Measurements from ENCODE around the gene APLP2. TPM values are rescaled to one million over a fixed set of nuclear protein-coding genes. Genes with fewer than 3 reads are reported as not detected.

The APLP2 gene
- total and polyA plus RNA-seq, 2 experiments from 2014 or later, result 481 to 485 TPM

DNA sequence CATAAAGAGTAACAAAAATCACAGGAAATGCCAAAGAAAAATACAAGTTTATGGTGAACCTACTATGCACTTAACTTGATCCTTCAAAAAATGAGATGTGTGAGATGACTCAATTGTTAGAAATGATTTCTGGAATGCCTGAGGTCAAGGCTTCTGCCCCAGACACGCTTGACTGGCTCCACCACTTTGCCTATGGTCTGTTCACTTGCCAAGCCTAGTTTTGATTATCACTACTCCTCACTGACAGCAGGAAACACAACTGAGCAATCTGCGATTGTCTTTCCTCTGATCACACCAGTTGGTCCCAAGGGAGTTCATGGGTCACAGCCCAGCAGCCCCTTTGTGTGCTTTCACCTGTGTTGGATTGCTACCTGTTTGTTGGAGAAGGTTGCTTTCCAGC, 46.5 kb upstream of the APLP2 start:
- H3K79me2 ChIP-seq, result no peaks in the 10 kb centered on the region
- H3K27ac ChIP-seq, result no peak overlapping the region
- H4K20me1 ChIP-seq (ENCODE audit: insufficient read depth, poor library complexity, severe bottlenecking), result no peaks in the 10 kb centered on the region
- no peak overlapping the region for H3K4me3 ChIP-seq
- H3K9me3 ChIP-seq (ENCODE audit: low read depth), result no peaks in the 10 kb centered on the region
- 63% methylated on average over 2 of the region's 2 CpGs for WGBS (ENCODE audit: low lambda C conversion rate, missing lambda C conversion rate)
- no peak for DNase-seq (ENCODE audit: low spot score)
- H3K36me3 ChIP-seq (replicated peaks; ENCODE audit: insufficient read depth, low read depth), result no peaks in the 10 kb centered on the region
- no peaks in the 10 kb centered on the region for H3K27me3 ChIP-seq
- no peaks in the 10 kb centered on the region for H3K9me2 ChIP-seq (replicated peaks; ENCODE audit: insufficient read depth)
- H2AFZ ChIP-seq, result no peak overlapping the region
- TF ChIP-seq EZH2phosphoT487 (IDR thresholded peaks at IDR 0.05; ENCODE audit: low read depth, severe bottlenecking, unreplicated experiment), result no peak
- TF ChIP-seq EZH2 (IDR thresholded peaks at IDR 0.05; ENCODE audit: borderline replicate concordance), result no peak
- TF ChIP-seq, protein P1, sequence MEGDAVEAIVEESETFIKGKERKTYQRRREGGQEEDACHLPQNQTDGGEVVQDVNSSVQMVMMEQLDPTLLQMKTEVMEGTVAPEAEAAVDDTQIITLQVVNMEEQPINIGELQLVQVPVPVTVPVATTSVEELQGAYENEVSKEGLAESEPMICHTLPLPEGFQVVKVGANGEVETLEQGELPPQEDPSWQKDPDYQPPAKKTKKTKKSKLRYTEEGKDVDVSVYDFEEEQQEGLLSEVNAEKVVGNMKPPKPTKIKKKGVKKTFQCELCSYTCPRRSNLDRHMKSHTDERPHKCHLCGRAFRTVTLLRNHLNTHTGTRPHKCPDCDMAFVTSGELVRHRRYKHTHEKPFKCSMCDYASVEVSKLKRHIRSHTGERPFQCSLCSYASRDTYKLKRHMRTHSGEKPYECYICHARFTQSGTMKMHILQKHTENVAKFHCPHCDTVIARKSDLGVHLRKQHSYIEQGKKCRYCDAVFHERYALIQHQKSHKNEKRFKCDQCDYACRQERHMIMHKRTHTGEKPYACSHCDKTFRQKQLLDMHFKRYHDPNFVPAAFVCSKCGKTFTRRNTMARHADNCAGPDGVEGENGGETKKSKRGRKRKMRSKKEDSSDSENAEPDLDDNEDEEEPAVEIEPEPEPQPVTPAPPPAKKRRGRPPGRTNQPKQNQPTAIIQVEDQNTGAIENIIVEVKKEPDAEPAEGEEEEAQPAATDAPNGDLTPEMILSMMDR (IDR thresholded peaks at IDR 0.05; ENCODE audit: poor library complexity), result no peak
- H3K4me1 ChIP-seq (ENCODE audit: insufficient read depth), result no peaks in the 10 kb centered on the region
- no peak overlapping the region for H3K4me2 ChIP-seq

DNA sequence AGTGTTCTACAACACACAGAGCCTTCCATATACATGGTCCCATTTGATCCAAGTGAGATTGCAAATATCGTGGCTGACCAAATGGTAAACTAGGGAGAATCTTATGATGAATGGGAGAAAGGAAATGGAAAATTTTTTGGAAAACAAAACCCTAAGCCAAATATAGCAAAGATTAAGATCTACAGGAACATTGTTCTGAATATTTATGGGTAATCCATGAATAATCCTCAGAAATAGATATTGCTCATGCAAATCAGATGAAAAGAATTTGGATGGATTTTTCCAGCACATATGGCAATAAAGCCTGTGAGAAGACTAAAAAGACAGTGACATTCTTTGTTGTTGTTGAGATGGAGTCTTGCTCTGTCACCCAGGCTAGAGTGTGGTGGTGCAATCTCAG, 45.3 kb upstream of the APLP2 start:
- DNase-seq (ENCODE audit: low spot score), result no peak
- TF ChIP-seq EZH2 (IDR thresholded peaks at IDR 0.05; ENCODE audit: borderline replicate concordance), result no peak
- peaks cover 5% of the 10 kb centered on the region for H3K4me1 ChIP-seq (ENCODE audit: insufficient read depth)
- no peak overlapping the region for H3K4me2 ChIP-seq
- no peaks in the 10 kb centered on the region for H3K27me3 ChIP-seq
- no peak overlapping the region for H2AFZ ChIP-seq
- 90% methylated on average over 1 of the region's 1 CpG for WGBS (ENCODE audit: low lambda C conversion rate, missing lambda C conversion rate)
- H3K4me3 ChIP-seq, result no peak overlapping the region
- no peaks in the 10 kb centered on the region for H3K36me3 ChIP-seq (replicated peaks; ENCODE audit: insufficient read depth, low read depth)
- H3K9me2 ChIP-seq (replicated peaks; ENCODE audit: insufficient read depth), result no peaks in the 10 kb centered on the region
- no peaks in the 10 kb centered on the region for H3K79me2 ChIP-seq
- H3K27ac ChIP-seq, result no peak overlapping the region
- H3K9me3 ChIP-seq (ENCODE audit: low read depth), result no peaks in the 10 kb centered on the region
- no peaks in the 10 kb centered on the region for H4K20me1 ChIP-seq (ENCODE audit: insufficient read depth, poor library complexity, severe bottlenecking)

DNA sequence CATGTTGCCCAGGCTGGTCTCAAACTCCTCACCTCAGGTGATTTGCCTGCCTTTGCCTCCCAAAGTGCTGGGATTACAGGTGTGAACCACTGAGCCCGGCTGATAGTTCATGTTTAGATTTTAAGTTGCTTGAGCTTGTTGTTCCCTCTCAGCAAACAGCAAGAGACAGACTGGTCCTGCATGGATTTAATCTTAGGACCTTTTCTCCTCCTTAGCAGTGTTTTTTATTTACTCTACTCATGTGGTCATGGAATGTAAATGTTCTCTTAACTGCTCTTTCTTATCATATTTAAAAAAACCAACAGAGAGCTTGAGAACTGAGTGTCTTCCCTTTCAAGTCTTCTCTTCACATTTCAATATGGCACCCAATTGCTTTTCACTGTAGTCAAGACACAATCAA, 44.3 kb upstream of the APLP2 start:
- H3K9me3 ChIP-seq (ENCODE audit: low read depth), result no peaks in the 10 kb centered on the region
- H3K4me1 ChIP-seq (ENCODE audit: insufficient read depth), result peaks cover 5% of the 10 kb centered on the region
- H3K4me3 ChIP-seq, result no peak overlapping the region
- DNase-seq (ENCODE audit: low spot score), result no peak
- no peaks in the 10 kb centered on the region for H3K79me2 ChIP-seq
- TF ChIP-seq, protein P1 (IDR thresholded peaks at IDR 0.05; ENCODE audit: poor library complexity), result no peak
- no peak for TF ChIP-seq EZH2 (IDR thresholded peaks at IDR 0.05; ENCODE audit: borderline replicate concordance)
- no peak for TF ChIP-seq EZH2phosphoT487 (IDR thresholded peaks at IDR 0.05; ENCODE audit: low read depth, severe bottlenecking, unreplicated experiment)
- no peak overlapping the region for H2AFZ ChIP-seq
- no peak overlapping the region for H3K4me2 ChIP-seq
- no peaks in the 10 kb centered on the region for H4K20me1 ChIP-seq (ENCODE audit: insufficient read depth, poor library complexity, severe bottlenecking)
- H3K9me2 ChIP-seq (replicated peaks; ENCODE audit: insufficient read depth), result no peaks in the 10 kb centered on the region
- H3K27me3 ChIP-seq, result no peaks in the 10 kb centered on the region
- H3K36me3 ChIP-seq (replicated peaks; ENCODE audit: insufficient read depth, low read depth), result no peaks in the 10 kb centered on the region
- 53% methylated on average over 1 of the region's 1 CpG for WGBS (ENCODE audit: low lambda C conversion rate, missing lambda C conversion rate)
- no peak overlapping the region for H3K27ac ChIP-seq

GRCh38 chr11:130029137-130029536, 40.6 kb upstream of the APLP2 start:
- 65% methylated on average over 3 of the region's 3 CpGs for WGBS (ENCODE audit: low lambda C conversion rate, missing lambda C conversion rate)
- Histone ChIP-seq H3K79me2 (no peaks in the 10 kb centered on the region), H3K4me2 (peak overlapping the region; percentile 4), H3K9me2 (replicated peaks; ENCODE audit: insufficient read depth) (no peaks in the 10 kb centered on the region), H3K4me1 (ENCODE audit: insufficient read depth) (peaks cover 5% of the 10 kb centered on the region), H3K9me3 (ENCODE audit: low read depth) (no peaks in the 10 kb centered on the region), H3K36me3 (replicated peaks; ENCODE audit: insufficient read depth, low read depth) (no peaks in the 10 kb centered on the region), H3K4me3 (no peak overlapping the region), H2AFZ (peak overlapping the region; percentile 4), H4K20me1 (ENCODE audit: insufficient read depth, poor library complexity, severe bottlenecking) (no peaks in the 10 kb centered on the region), H3K27me3 (no peaks in the 10 kb centered on the region), H3K27ac (no peak overlapping the region)
- TF ChIP-seq EZH2phosphoT487 (IDR thresholded peaks at IDR 0.05; ENCODE audit: low read depth, severe bottlenecking, unreplicated experiment) (no peak), EZH2 (IDR thresholded peaks at IDR 0.05; ENCODE audit: borderline replicate concordance) (no peak)
- TF ChIP-seq, protein P1 (IDR thresholded peaks at IDR 0.05; ENCODE audit: poor library complexity), result no peak
- DNase-seq (ENCODE audit: low spot score), result no peak

Measured in hepatocyte (in vitro differentiated cells).